Activated naive CD8-positive, alpha-beta T cell treated with anti-CD3 and anti-CD28 coated beads, Interleukin-2, amount 50 U/mL, for 24 hours (primary cell): ENCODE data around the gene PFDN4.
A peak's percentile ranks its signal among the peaks of the same experiment; 100 is the strongest.

Source experiments
- ATAC-seq: fragments of 150-1000 bp; cut with Tn5 transposase; one replicate; pipeline ENCODE4 v1.10.0; 2021
- DNase-seq: peaks from one replicate; pipeline ENCODE4 v3.0.0; 2021
- H3K27ac Mint-ChIP-seq: one replicate; pipeline ENCODE4 v1.8.0; 2021; ENCODE audit warnings: mild to moderate bottlenecking, mixed read lengths
- H3K27me3 Mint-ChIP-seq: one replicate; pipeline ENCODE4 v1.8.0; 2021; ENCODE audit warnings: mixed read lengths
- H3K36me3 Mint-ChIP-seq: one replicate; pipeline ENCODE4 v1.8.0; 2021; ENCODE audit warnings: low read depth, mixed read lengths
- H3K4me1 Mint-ChIP-seq: one replicate; pipeline ENCODE4 v1.8.0; 2021; ENCODE audit warnings: mixed read lengths
- H3K4me3 Mint-ChIP-seq: one replicate; pipeline ENCODE4 v1.8.0; 2021; ENCODE audit warnings: mild to moderate bottlenecking, moderate library complexity, mixed read lengths
- H3K9me3 Mint-ChIP-seq: one replicate; pipeline ENCODE4 v1.8.0; 2021; ENCODE audit warnings: mixed read lengths

Gene PFDN4

GRCh38 chr20:54168961-54169862 is 38.7 kb upstream of the PFDN4 start:
- Mint-ChIP-seq H3K27ac (no peak overlapping the region), H3K36me3 (no peaks in the 10 kb centered on the region), H3K4me3 (no peak overlapping the region), H3K4me1 (peaks cover 6% of the 10 kb centered on the region), H3K27me3 (peaks cover 56% of the 10 kb centered on the region), H3K9me3 (no peaks in the 10 kb centered on the region)
- ATAC-seq (no peak), DNase-seq (no peak)

- no peak overlapping the region for H3K4me3 Mint-ChIP-seq
- no peak for DNase-seq
- H3K4me1 Mint-ChIP-seq: peaks cover 13% of the 10 kb centered on the region
- H3K27ac Mint-ChIP-seq: no peak overlapping the region
- no peaks in the 10 kb centered on the region for H3K9me3 Mint-ChIP-seq
- peaks cover 65% of the 10 kb centered on the region for H3K27me3 Mint-ChIP-seq
- no peak for ATAC-seq
- no peaks in the 10 kb centered on the region for H3K36me3 Mint-ChIP-seq
These were observed 37.8 kb upstream of the PFDN4 start for GRCh38 chr20:54170026-54170471.

- no peak overlapping the region for H3K27ac Mint-ChIP-seq
- H3K36me3 Mint-ChIP-seq: no peaks in the 10 kb centered on the region
- peaks cover 70% of the 10 kb centered on the region for H3K27me3 Mint-ChIP-seq
- H3K4me3 Mint-ChIP-seq: no peak overlapping the region
- ATAC-seq (no peak), DNase-seq (no peak)
- H3K9me3 Mint-ChIP-seq: no peaks in the 10 kb centered on the region
- H3K4me1 Mint-ChIP-seq: peaks cover 13% of the 10 kb centered on the region
These were observed 36.9 kb upstream of the PFDN4 start for GRCh38 chr20:54170963-54171362.

- Mint-ChIP-seq H3K9me3 (no peaks in the 10 kb centered on the region), H3K4me3 (peak overlapping the region; percentile 36), H3K36me3 (no peaks in the 10 kb centered on the region), H3K27me3 (peaks cover 74% of the 10 kb centered on the region), H3K27ac (no peak overlapping the region), H3K4me1 (peaks cover 13% of the 10 kb centered on the region)
- DNase-seq (no peak), ATAC-seq (no peak)
These were observed 35.4 kb upstream of the PFDN4 start for GRCh38 chr20:54172532-54172855.

- H3K9me3 Mint-ChIP-seq: no peaks in the 10 kb centered on the region
- H3K4me3 Mint-ChIP-seq: peak overlapping the region; percentile 36
- ATAC-seq (peak; percentile 43), DNase-seq (peak; percentile 11)
- H3K36me3 Mint-ChIP-seq: no peaks in the 10 kb centered on the region
- H3K27me3 Mint-ChIP-seq: peaks cover 74% of the 10 kb centered on the region
- no peak overlapping the region for H3K27ac Mint-ChIP-seq
- H3K4me1 Mint-ChIP-seq: peaks cover 13% of the 10 kb centered on the region
These were observed 34.8 kb upstream of the PFDN4 start for GRCh38 chr20:54172856-54173652.

- no peak within 1 kb of the TSS for H3K27ac Mint-ChIP-seq
- H3K4me3 Mint-ChIP-seq: peak within 1 kb of the TSS; percentile 36
- peaks cover 75% of the 10 kb centered on the region for H3K27me3 Mint-ChIP-seq
- DNase-seq (no peak), ATAC-seq (peak; percentile 24)
- peaks cover 13% of the 10 kb centered on the region for H3K4me1 Mint-ChIP-seq
- H3K9me3 Mint-ChIP-seq: no peaks in the 10 kb centered on the region
- no peaks in the 10 kb centered on the region for H3K36me3 Mint-ChIP-seq
These were observed 34.0 kb upstream of the PFDN4 start, which contains the start of gene CYP24A1 for GRCh38 chr20:54173653-54174456. TSS of gene CYP24A1 (minus strand) at chr20:54173986. CDS start at chr20:54173579, 407 bp downstream.

- Mint-ChIP-seq H3K27me3 (peaks cover 67% of the 10 kb centered on the region), H3K36me3 (no peaks in the 10 kb centered on the region), H3K4me3 (no peak overlapping the region), H3K9me3 (no peaks in the 10 kb centered on the region), H3K27ac (no peak overlapping the region), H3K4me1 (peaks cover 13% of the 10 kb centered on the region)
- DNase-seq (no peak), ATAC-seq (no peak)
These were observed 33.3 kb upstream of the PFDN4 start for GRCh38 chr20:54174457-54175175.

GRCh38 chr20:54176610-54177009 is 31.3 kb upstream of the PFDN4 start:
- ATAC-seq (no peak), DNase-seq (no peak)
- Mint-ChIP-seq H3K4me1 (peaks cover 13% of the 10 kb centered on the region), H3K36me3 (no peaks in the 10 kb centered on the region), H3K27me3 (peaks cover 53% of the 10 kb centered on the region), H3K9me3 (no peaks in the 10 kb centered on the region), H3K27ac (no peak overlapping the region), H3K4me3 (no peak overlapping the region)

GRCh38 chr20:54177378-54177777 is 30.5 kb upstream of the PFDN4 start:
- Mint-ChIP-seq H3K9me3 (no peaks in the 10 kb centered on the region), H3K4me1 (peaks cover 13% of the 10 kb centered on the region), H3K36me3 (no peaks in the 10 kb centered on the region), H3K27ac (no peak overlapping the region), H3K27me3 (peaks cover 48% of the 10 kb centered on the region), H3K4me3 (no peak overlapping the region)
- ATAC-seq: no peak
- DNase-seq: no peak

- Mint-ChIP-seq H3K27me3 (peaks cover 43% of the 10 kb centered on the region), H3K36me3 (no peaks in the 10 kb centered on the region), H3K4me1 (peaks cover 12% of the 10 kb centered on the region), H3K9me3 (no peaks in the 10 kb centered on the region), H3K4me3 (no peak overlapping the region), H3K27ac (no peak overlapping the region)
- DNase-seq: no peak
- no peak for ATAC-seq
These were observed 29.6 kb upstream of the PFDN4 start for GRCh38 chr20:54178256-54178655.

GRCh38 chr20:54179946-54180345 is 27.9 kb upstream of the PFDN4 start:
- DNase-seq (no peak), ATAC-seq (no peak)
- Mint-ChIP-seq H3K4me3 (no peak overlapping the region), H3K9me3 (no peaks in the 10 kb centered on the region), H3K27ac (no peak overlapping the region), H3K27me3 (peaks cover 36% of the 10 kb centered on the region), H3K36me3 (no peaks in the 10 kb centered on the region), H3K4me1 (no peaks in the 10 kb centered on the region)

- Mint-ChIP-seq H3K27me3 (peaks cover 39% of the 10 kb centered on the region), H3K9me3 (no peaks in the 10 kb centered on the region), H3K36me3 (no peaks in the 10 kb centered on the region), H3K4me1 (no peaks in the 10 kb centered on the region), H3K4me3 (no peak overlapping the region), H3K27ac (no peak overlapping the region)
- DNase-seq (no peak), ATAC-seq (no peak)
These were observed 27.0 kb upstream of the PFDN4 start for GRCh38 chr20:54180931-54181330.

GRCh38 chr20:54184071-54184470 is 23.8 kb upstream of the PFDN4 start:
- H3K4me3 Mint-ChIP-seq: no peak overlapping the region
- peaks cover 24% of the 10 kb centered on the region for H3K27me3 Mint-ChIP-seq
- no peaks in the 10 kb centered on the region for H3K9me3 Mint-ChIP-seq
- no peaks in the 10 kb centered on the region for H3K36me3 Mint-ChIP-seq
- H3K4me1 Mint-ChIP-seq: no peaks in the 10 kb centered on the region
- no peak overlapping the region for H3K27ac Mint-ChIP-seq
- DNase-seq (no peak), ATAC-seq (no peak)
